Inflammatory macrophage treated with lipopolysaccharide for 4 hours (primary cell): ENCODE results near the gene UGDH.
"Not testable (repeated sequence)": the region's sequence is repeated elsewhere in the genome, so short reads cannot be mapped to it uniquely, and the experiment has no call there.

Experiments
- DNase-seq: peaks from one replicate; pipeline ENCODE4 v3.0.0-alpha.2; 2020

The UGDH gene

GRCh38 chr4:39486221-39486804 lies 40.9 kb downstream of the UGDH start:
- peak; percentile 59 for DNase-seq

GRCh38 chr4:39484582-39485272 lies 42.5 kb downstream of the UGDH start:
- peak; percentile 80 for DNase-seq

GRCh38 chr4:39480902-39481695 lies 46.1 kb downstream of the UGDH start:
- DNase-seq = peak; percentile 64

GRCh38 chr4:39480251-39480650 lies 47.0 kb downstream of the UGDH start:
- no peak for DNase-seq

GRCh38 chr4:39476187-39476895 lies 50.9 kb downstream of the UGDH start:
- DNase-seq = no peak

- no peak for DNase-seq
Measured at GRCh38 chr4:39472396-39472795, 54.8 kb downstream of the UGDH start.

GRCh38 chr4:39470402-39470801 lies 56.8 kb downstream of the UGDH start:
- no peak for DNase-seq

- DNase-seq = peak; percentile 90
Measured at GRCh38 chr4:39469429-39470077, 57.7 kb downstream of the UGDH start.

GRCh38 chr4:39467464-39467863 lies 59.8 kb downstream of the UGDH start:
- DNase-seq = no peak

- DNase-seq = no peak
Measured at GRCh38 chr4:39466747-39467146, 60.5 kb downstream of the UGDH start.

GRCh38 chr4:39464886-39465501 lies 62.2 kb downstream of the UGDH start:
- peak; percentile 51 for DNase-seq

GRCh38 chr4:39458505-39459300 lies 68.5 kb downstream of the UGDH start, which contains the start of the genes LIAS and RPL9:
TSS of gene LIAS (plus strand) at chr4:39459056. CDS start at chr4:39459118, 62 bp downstream.
TSS of gene RPL9 (minus strand) at chr4:39458922. CDS start at chr4:39458439, 483 bp downstream.
- peak; percentile 99 for DNase-seq

- DNase-seq = not testable (repeated sequence)
Measured at GRCh38 chr4:39458161-39458504, 69.1 kb downstream of the UGDH start.

GRCh38 chr4:39456946-39457763 lies 70.1 kb downstream of the UGDH start:
- DNase-seq = no peak

GRCh38 chr4:39455486-39455885 lies 71.8 kb downstream of the UGDH start:
- DNase-seq = no peak

- no peak for DNase-seq
Measured at GRCh38 chr4:39453738-39454137, 73.5 kb downstream of the UGDH start.

GRCh38 chr4:39452860-39453587 lies 74.2 kb downstream of the UGDH start:
- no peak for DNase-seq

GRCh38 chr4:39452153-39452859 lies 74.9 kb downstream of the UGDH start:
- DNase-seq = no peak

- no peak for DNase-seq
Measured at GRCh38 chr4:39451423-39452023, 75.7 kb downstream of the UGDH start.
